OCI-LY7 (cell line): ENCODE data around the gene MRPL34. TPM values are rescaled to one million over a fixed set of nuclear protein-coding genes. Genes with fewer than 3 reads are reported as not detected.

ENCODE experiments used
- BruUV-seq: library from RNA; stranded (reverse); fragments of 400-500 nt; replicated peaks from 2 replicates; lab custom pipeline; 2021; lab: Mats Ljungman, UMichigan
- CTCF ChIA-PET: fragments of 300-600 bp; sonication (Branson Sonifier 250); formaldehyde crosslinking; loops from one replicate; lab custom pipeline; 2022; ENCODE audit warnings: antibody characterized with exemption; ENCODE audit not compliant: unreplicated experiment; lab: Charles Lee
- POLR2A ChIA-PET: fragments of 300-600 bp; sonication (Branson Sonifier 250); formaldehyde crosslinking; loops from one replicate; lab custom pipeline; 2022; ENCODE audit warnings: antibody characterized with exemption; lab: Charles Lee
- DNase-seq: peaks from one replicate; pipeline ENCODE4 v3.0.0-alpha.2; 2015; ENCODE audit warnings: low spot score
- H2AFZ ChIP-seq: fragments of 200-600 bp; sonication (generic), shearing (Covaris generic); 2 replicates; pipeline ENCODE4 v1.6.1; 2014; ENCODE audit warnings: mild to moderate bottlenecking, antibody characterized with exemption, low read length, moderate library complexity
- H3K27ac ChIP-seq: fragments of 200-600 bp; sonication (generic); 2 replicates; pipeline ENCODE4 v1.5.1; 2014; ENCODE audit warnings: mixed run types, low read depth, mild to moderate bottlenecking, moderate library complexity, low read length, inconsistent platforms; ENCODE audit not compliant: poor library complexity, severe bottlenecking
- H3K36me3 ChIP-seq: fragments of 200-600 bp; sonication (generic); 2 replicates; pipeline ENCODE4 v1.6.1; 2014; ENCODE audit warnings: mild to moderate bottlenecking, antibody characterized with exemption, low read length, moderate library complexity, mixed read lengths; ENCODE audit not compliant: insufficient read depth
- H3K4me1 ChIP-seq: fragments of 200-600 bp; sonication (generic); 2 replicates; pipeline ENCODE4 v1.5.1; 2014; ENCODE audit warnings: mild to moderate bottlenecking, low read length; ENCODE audit not compliant: insufficient read depth, poor library complexity, severe bottlenecking
- H3K4me2 ChIP-seq: fragments of 200-600 bp; sonication (generic); 2 replicates; pipeline ENCODE4 v1.6.1; 2014; ENCODE audit warnings: mild to moderate bottlenecking, low read length
- H3K4me3 ChIP-seq: fragments of 200-600 bp; sonication (generic); 2 replicates; pipeline ENCODE4 v1.5.1; 2014; ENCODE audit warnings: mild to moderate bottlenecking, low read depth, low read length; ENCODE audit not compliant: poor library complexity, severe bottlenecking
- H3K79me2 ChIP-seq: fragments of 200-600 bp; sonication (generic); 2 replicates; pipeline ENCODE4 v1.6.1; 2016; ENCODE audit warnings: low read depth, mild to moderate bottlenecking, low read length, moderate library complexity, mixed read lengths; ENCODE audit not compliant: insufficient read depth
- H3K9me2 ChIP-seq: fragments of 200-600 bp; sonication (generic); 2 replicates; pipeline ENCODE4 v1.6.1; 2016; ENCODE audit warnings: mild to moderate bottlenecking, low read length, mixed read lengths; ENCODE audit not compliant: insufficient read depth
- H3K9me3 ChIP-seq: fragments of 200-600 bp; sonication (generic); 2 replicates; pipeline ENCODE4 v1.6.1; 2014; ENCODE audit warnings: mild to moderate bottlenecking, mixed run types, low read length, mixed read lengths
- H4K20me1 ChIP-seq: fragments of 200-600 bp; sonication (generic); 2 replicates; pipeline ENCODE4 v1.6.1; 2014; ENCODE audit warnings: mild to moderate bottlenecking, antibody characterized with exemption, low read length, moderate library complexity, mixed read lengths; ENCODE audit not compliant: insufficient read depth
- EZH2phosphoT487 ChIP-seq: fragments of 200-600 bp; sonication (generic); IDR thresholded peaks from 2 replicates; pipeline ENCODE4 v1.6.1; 2018; ENCODE audit warnings: low read depth, borderline replicate concordance, mild to moderate bottlenecking, mixed run types, antibody characterized with exemption, low read length, moderate library complexity, mixed read lengths
- intact Hi-C: fragments of 100-400 bp; cut with micrococcal nuclease; formaldehyde crosslinking; loops from one replicate; pipeline ENCODE4 v1.10.0; 2022; ENCODE audit not compliant: unreplicated experiment
- total RNA-seq, 2 experiments: library from RNA; depleted of rRNA in 1 of 2; stranded (reverse); fragments of >200 nt in 1 of 2; shearing (Covaris generic) in 1 of 2; gene quantifications; 2 replicates each; pipeline ENCODE4 v1.2.3, GENCODE V29; 2014 to 2022
- TF ChIP-seq, protein P1 (sequence below): fragments of 200-600 bp; sonication (generic); conservative IDR thresholded peaks from 2 replicates; pipeline ENCODE4 v1.5.1; 2014; ENCODE audit warnings: mild to moderate bottlenecking, antibody characterized with exemption, low read length, moderate library complexity, mixed read lengths

The MRPL34 gene
- total RNA-seq, 2 experiments from 2014 or later: 173 to 174 TPM

DNA sequence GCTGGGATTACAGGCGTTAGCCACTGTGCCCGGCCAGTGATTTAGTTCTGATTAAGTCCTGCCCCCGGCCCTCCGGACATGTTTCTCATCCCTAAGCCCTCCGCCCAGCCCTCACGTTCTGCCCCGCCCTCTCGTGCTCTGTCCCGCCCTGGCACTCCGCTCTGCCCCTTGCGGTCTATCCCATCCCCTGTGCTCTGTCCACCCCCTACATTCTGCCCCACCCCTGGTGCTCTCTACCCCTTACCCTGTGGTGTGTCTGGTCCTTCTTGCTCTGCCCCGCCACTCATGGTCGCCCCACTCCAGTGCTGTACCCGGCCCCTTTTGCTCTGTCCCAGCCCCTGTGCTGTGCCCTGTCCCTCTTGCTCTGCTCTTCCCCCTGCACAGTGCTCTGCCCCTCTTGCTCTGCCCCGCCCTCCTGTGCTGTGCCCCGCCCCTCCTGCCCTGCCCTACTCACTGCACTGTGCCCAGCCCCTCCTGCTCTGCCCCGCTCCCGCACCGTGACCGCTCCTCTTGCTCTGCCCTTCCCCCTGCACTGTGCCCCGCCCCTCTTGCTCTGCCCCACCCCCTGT lies 34.7 kb downstream of the MRPL34 start:
- no peaks in the 10 kb centered on the region for H3K9me2 ChIP-seq

DNA sequence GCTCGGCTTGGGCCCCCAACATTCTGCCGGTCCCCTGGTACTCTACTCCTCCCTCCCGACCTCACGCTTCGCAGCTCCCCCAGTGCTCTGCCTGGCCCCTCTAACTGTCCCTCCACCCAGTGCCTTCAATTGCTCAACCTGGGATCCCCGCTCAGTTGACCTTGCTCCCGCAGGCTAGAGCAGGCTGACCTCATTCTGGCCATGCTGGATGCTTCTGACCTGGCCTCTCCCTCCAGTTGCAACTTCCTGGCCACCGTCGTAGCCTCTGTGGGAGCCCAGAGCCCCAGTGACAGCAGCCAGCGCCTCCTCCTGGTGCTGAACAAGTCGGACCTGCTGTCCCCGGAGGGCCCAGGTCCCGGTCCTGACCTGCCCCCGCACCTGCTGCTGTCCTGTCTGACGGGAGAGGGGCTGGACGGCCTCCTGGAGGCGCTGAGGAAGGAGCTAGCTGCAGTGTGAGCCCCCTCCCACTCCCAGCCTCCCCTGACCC lies 35.2 kb downstream of the MRPL34 start:
- H3K79me2 ChIP-seq: peaks cover 12% of the 10 kb centered on the region; the same call in 1 of the 2 replicates
- no peak for DNase-seq
- no peaks in the 10 kb centered on the region for H3K9me3 ChIP-seq
- H3K4me2 ChIP-seq: no peak overlapping the region
- peaks cover 7% of the 10 kb centered on the region; the same call in 1 of the 2 replicates for H4K20me1 ChIP-seq
- intact Hi-C loops: no loop called here
- H2AFZ ChIP-seq: no peak overlapping the region
- H3K27ac ChIP-seq: no peak overlapping the region
- peaks cover 45% of the 10 kb centered on the region for H3K36me3 ChIP-seq
- no peak overlapping the region for H3K4me3 ChIP-seq
- no TSS peak for BruUV-seq
- no peaks in the 10 kb centered on the region for H3K9me2 ChIP-seq
- CTCF ChIA-PET: no interaction called here
- H3K4me1 ChIP-seq: peaks cover 13% of the 10 kb centered on the region
- POLR2A ChIA-PET: no interaction called here
- TF ChIP-seq, protein P1, sequence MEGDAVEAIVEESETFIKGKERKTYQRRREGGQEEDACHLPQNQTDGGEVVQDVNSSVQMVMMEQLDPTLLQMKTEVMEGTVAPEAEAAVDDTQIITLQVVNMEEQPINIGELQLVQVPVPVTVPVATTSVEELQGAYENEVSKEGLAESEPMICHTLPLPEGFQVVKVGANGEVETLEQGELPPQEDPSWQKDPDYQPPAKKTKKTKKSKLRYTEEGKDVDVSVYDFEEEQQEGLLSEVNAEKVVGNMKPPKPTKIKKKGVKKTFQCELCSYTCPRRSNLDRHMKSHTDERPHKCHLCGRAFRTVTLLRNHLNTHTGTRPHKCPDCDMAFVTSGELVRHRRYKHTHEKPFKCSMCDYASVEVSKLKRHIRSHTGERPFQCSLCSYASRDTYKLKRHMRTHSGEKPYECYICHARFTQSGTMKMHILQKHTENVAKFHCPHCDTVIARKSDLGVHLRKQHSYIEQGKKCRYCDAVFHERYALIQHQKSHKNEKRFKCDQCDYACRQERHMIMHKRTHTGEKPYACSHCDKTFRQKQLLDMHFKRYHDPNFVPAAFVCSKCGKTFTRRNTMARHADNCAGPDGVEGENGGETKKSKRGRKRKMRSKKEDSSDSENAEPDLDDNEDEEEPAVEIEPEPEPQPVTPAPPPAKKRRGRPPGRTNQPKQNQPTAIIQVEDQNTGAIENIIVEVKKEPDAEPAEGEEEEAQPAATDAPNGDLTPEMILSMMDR: no peak
- TF ChIP-seq EZH2phosphoT487: no peak

More for the DNA sequence above, 34.7 kb downstream of the MRPL34 start:
- Histone ChIP-seq H3K4me1 (peaks cover 18% of the 10 kb centered on the region), H4K20me1 (peaks cover 7% of the 10 kb centered on the region; the same call in 1 of the 2 replicates), H3K4me3 (no peak overlapping the region), H3K36me3 (peaks cover 45% of the 10 kb centered on the region), H3K9me3 (no peaks in the 10 kb centered on the region), H3K79me2 (peaks cover 12% of the 10 kb centered on the region; the same call in 1 of the 2 replicates), H3K27ac (no peak overlapping the region), H2AFZ (no peak overlapping the region), H3K4me2 (no peak overlapping the region)
- intact Hi-C loops: no loop called here
- BruUV-seq: no TSS peak
- ChIA-PET CTCF (no interaction called here), POLR2A (no interaction called here)
- TF ChIP-seq EZH2phosphoT487: no peak
- TF ChIP-seq, protein P1: no peak
- no peak for DNase-seq

DNA sequence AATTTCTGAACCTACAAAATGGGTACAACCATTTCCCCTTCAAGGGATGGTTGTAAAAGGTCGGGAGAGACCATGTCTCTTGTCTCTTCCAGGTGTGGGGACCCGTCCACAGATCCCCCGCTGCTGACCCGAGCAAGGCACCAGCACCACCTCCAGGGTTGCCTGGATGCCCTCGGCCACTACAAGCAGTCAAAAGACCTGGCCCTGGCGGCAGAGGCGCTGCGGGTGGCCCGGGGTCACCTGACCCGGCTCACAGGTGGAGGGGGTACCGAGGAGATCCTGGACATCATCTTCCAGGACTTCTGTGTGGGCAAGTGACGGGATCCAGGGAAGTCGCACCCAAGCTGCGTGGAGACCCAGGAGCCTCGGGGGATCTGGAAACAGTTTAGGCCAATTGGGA lies 35.7 kb downstream of the MRPL34 start:
- CTCF ChIA-PET: no interaction called here

More for the DNA sequence above, 35.7 kb downstream of the MRPL34 start:
- intact Hi-C loops: no loop called here
- H2AFZ ChIP-seq: no peak overlapping the region
- peaks cover 12% of the 10 kb centered on the region; the same call in 1 of the 2 replicates for H3K79me2 ChIP-seq
- BruUV-seq: no TSS peak
- no peak overlapping the region for H3K27ac ChIP-seq
- DNase-seq: no peak
- no peaks in the 10 kb centered on the region for H3K9me2 ChIP-seq
- H4K20me1 ChIP-seq: peaks cover 7% of the 10 kb centered on the region; the same call in 1 of the 2 replicates
- no peak overlapping the region for H3K4me2 ChIP-seq
- POLR2A ChIA-PET: no interaction called here
- H3K9me3 ChIP-seq: no peaks in the 10 kb centered on the region
- peaks cover 45% of the 10 kb centered on the region for H3K36me3 ChIP-seq
- H3K4me3 ChIP-seq: no peak overlapping the region
- TF ChIP-seq, protein P1: no peak
- TF ChIP-seq EZH2phosphoT487: no peak
- H3K4me1 ChIP-seq: peaks cover 14% of the 10 kb centered on the region
